ENCODE data around the gene MMP24. TPM values are rescaled to one million over a fixed set of nuclear protein-coding genes. Genes with fewer than 3 reads are reported as not detected.

Gene MMP24
- polyA plus RNA-seq, 1 of the 3 experiments (the other 2 are of a cell fraction) = 18.1 TPM

GRCh38 chr20:35307666-35308653, 81.5 kb downstream of the MMP24 start (continued):
- TF ChIP-seq ZBTB33 (IDR thresholded peaks at IDR 0.05; ENCODE audit: borderline replicate concordance, low read depth) (peak; percentile 56), USF2 (IDR thresholded peaks at IDR 0.05; ENCODE audit: borderline replicate concordance, low read depth, low read length) (no peak), RFX5 (IDR thresholded peaks at IDR 0.05; ENCODE audit: low read length) (no peak), YY1 (IDR thresholded peaks at IDR 0.05; ENCODE audit: low read depth) (no peak), NFIC (IDR thresholded peaks at IDR 0.05; ENCODE audit: borderline replicate concordance) (peak; percentile 95), CHD2 (IDR thresholded peaks at IDR 0.05; ENCODE audit: low read length, partially characterized antibody) (no peak), RXRA (IDR thresholded peaks at IDR 0.05; ENCODE audit: borderline replicate concordance, low read depth) (no peak; the same call in none of the 2 replicates), JUND (IDR thresholded peaks at IDR 0.05) (peak; percentile 54), MEF2A (IDR thresholded peaks at IDR 0.05; ENCODE audit: borderline replicate concordance, low read depth) (no peak), MXI1 (IDR thresholded peaks at IDR 0.05; ENCODE audit: low read depth, low read length) (peak; percentile 92), RAD21 (IDR thresholded peaks at IDR 0.05; ENCODE audit: low read length) (no peak), IRF3 (IDR thresholded peaks at IDR 0.05; ENCODE audit: low read depth, low read length) (no peak), RCOR1 (IDR thresholded peaks at IDR 0.05; ENCODE audit: low read length) (peak; percentile 53; the same call in 1 of the 2 replicates), SIN3A (IDR thresholded peaks at IDR 0.05; ENCODE audit: borderline replicate concordance, low read depth, low read length) (no peak), FOXJ3 (CRISPR knock-in tag; IDR thresholded peaks at IDR 0.05) (no peak), TEAD4 (IDR thresholded peaks at IDR 0.05; ENCODE audit: borderline replicate concordance, insufficient read depth) (peak; percentile 73; the same call in 1 of the 2 replicates), TCF12 (IDR thresholded peaks at IDR 0.05) (peak; percentile 88), EZH2phosphoT487 (IDR thresholded peaks at IDR 0.05; ENCODE audit: borderline replicate concordance, low read depth) (no peak), GABPA (IDR thresholded peaks at IDR 0.05; ENCODE audit: low read depth) (no peak), FOSL2 (IDR thresholded peaks at IDR 0.05; ENCODE audit: borderline replicate concordance, low read depth) (peak; percentile 40; the same call in 1 of the 2 replicates), PBX3 (IDR thresholded peaks at IDR 0.05) (peak; percentile 51), POLR2AphosphoS5 (IDR thresholded peaks at IDR 0.05; ENCODE audit: low read depth, low read length) (0 out of 2 replicates have a peak, but pooled peaks have one; percentile 10)
- TF ChIP-seq, protein P1, sequence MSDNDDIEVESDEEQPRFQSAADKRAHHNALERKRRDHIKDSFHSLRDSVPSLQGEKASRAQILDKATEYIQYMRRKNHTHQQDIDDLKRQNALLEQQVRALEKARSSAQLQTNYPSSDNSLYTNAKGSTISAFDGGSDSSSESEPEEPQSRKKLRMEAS (IDR thresholded peaks at IDR 0.05; ENCODE audit: low read depth) = peak; percentile 98
- TF ChIP-seq, protein P2, sequence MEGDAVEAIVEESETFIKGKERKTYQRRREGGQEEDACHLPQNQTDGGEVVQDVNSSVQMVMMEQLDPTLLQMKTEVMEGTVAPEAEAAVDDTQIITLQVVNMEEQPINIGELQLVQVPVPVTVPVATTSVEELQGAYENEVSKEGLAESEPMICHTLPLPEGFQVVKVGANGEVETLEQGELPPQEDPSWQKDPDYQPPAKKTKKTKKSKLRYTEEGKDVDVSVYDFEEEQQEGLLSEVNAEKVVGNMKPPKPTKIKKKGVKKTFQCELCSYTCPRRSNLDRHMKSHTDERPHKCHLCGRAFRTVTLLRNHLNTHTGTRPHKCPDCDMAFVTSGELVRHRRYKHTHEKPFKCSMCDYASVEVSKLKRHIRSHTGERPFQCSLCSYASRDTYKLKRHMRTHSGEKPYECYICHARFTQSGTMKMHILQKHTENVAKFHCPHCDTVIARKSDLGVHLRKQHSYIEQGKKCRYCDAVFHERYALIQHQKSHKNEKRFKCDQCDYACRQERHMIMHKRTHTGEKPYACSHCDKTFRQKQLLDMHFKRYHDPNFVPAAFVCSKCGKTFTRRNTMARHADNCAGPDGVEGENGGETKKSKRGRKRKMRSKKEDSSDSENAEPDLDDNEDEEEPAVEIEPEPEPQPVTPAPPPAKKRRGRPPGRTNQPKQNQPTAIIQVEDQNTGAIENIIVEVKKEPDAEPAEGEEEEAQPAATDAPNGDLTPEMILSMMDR (IDR thresholded peaks at IDR 0.05) = no peak

Measured in SK-N-SH (cell line).